NCI-H146 treated with DMSO at 0.1 percent for 48 hours (cell line): Measurements from ENCODE around the gene ARMCX5.

Experiments used
- DNase-seq: peaks from one replicate; lab custom pipeline; 2025; ENCODE audit not compliant: unreplicated experiment; lab: John Stamatoyannopoulos, UW

The ARMCX5 gene

GRCh38 chrX:102599084-102599950 lies at the start of gene ARMCX5:
TSS of gene ARMCX5 (plus strand) at chrX:102599515. CDS start at chrX:102602142, 2,627 bp downstream.
- peak; percentile 79 for DNase-seq

DNA sequence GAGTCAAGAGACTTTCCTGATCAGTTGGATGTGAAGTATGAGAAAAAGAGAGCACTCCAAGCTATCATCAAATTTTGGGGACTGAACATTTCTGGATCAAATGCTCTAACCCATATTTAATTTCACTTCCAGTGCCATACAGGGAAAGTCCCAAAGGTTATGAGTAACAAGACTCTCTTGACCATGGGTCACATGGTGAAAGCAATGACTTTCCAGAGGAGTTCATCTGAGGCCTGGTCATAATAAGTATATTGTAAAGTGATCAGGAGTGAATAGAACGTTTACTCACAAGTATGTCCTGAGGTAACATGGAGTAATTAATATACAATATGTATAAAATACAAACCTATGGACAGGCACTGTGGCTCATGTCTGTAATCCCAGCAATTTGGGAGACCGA lies 40.7 kb upstream of the ARMCX5 start:
- DNase-seq: no peak

GRCh38 chrX:102560423-102561068 lies 38.8 kb upstream of the ARMCX5 start:
- no peak for DNase-seq

DNA sequence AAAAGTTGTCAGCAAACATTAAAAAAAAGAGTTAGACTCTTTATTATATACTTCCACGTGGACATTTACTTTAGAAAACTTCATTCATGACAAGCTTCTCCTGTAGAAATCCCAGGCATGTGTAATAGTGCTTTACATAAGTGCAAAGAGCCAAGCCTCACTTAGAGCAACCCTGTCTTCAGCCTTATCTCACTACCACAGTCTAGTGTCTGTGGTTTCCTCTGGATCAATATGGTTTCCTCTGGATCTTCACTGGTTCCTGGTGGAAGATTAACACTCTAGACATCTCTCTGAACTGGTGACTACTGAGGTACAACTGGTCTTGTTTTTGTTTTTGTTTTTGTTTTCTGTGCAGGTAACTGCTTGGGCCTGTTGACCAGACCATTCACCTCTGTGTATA lies 18.4 kb upstream of the ARMCX5 start:
- DNase-seq: no peak

GRCh38 chrX:102593367-102593766 lies 5.9 kb upstream of the ARMCX5 start:
- no peak for DNase-seq

DNA sequence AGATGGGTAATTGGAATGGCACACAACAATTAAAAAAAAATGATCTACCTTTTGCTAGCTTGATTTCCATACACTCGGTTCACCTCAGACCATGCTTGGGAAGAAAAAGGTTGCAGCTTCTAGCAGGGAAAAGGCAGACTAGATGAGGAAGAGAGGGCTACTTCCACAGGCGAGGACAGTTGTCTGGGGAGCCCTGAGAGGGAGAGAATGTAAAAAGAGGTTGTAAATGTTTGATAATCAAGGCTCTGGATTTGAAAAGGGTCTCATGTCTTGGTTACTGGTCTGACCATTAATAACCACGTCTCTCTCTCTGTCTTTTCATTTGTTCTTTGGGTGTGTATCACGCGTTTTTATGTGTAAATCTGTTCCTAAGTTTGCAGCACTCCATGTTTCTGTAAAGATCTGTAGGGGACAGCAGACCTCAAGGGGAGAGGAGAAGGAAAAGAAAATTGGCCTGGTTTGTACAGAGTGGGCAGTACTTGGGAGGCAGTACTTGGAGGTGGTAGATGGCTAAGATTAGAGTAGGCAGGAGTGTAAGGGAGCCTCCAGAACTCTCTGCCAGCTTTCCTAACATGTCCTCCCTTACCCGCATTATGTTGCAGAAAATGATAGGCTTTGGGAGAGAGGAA lies 750 bp downstream of the ARMCX5 start:
- DNase-seq: peak; percentile 11

- DNase-seq: no peak
These were observed 5.0 kb downstream of the ARMCX5 start for GRCh38 chrX:102604327-102604726.

DNA sequence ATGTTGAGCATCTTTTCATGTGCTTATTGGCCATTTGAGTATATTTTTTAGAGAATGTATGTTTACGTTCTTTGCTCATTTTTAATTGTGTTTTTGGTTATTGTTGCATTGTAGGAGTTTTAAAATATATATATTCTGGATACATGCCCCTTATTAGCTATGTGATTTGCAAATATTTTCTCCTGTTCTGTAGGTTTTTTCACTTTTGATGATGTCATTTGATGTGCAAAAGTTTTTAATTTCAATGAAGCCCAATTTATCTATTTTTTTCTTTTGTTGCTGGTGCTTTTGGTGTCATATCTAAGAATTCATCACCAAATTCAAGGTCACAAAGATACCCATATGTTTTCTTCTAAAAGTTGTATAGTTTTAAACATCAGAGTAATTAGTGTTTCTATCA lies 6.8 kb downstream of the ARMCX5 start:
- DNase-seq: no peak

DNA sequence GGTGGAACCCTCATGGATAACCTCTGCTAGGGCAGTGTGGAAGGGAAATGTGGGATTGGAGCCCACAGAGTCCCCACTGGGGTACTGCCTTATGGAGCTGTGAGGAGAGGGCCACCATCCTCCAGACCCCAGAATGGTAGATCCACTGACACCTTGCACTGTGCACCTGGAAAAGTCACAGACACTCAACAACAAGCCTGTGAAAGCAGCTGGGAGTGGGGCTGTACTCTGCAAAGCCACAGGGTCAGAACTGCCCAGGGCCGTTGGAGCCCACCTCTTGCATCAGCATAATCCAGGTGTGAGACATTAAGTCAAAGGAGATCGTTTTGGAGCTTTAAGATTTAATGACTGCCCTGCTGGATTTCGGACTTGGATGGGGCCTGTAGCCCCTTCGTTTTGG lies 11.6 kb downstream of the ARMCX5 start:
- no peak for DNase-seq

DNA sequence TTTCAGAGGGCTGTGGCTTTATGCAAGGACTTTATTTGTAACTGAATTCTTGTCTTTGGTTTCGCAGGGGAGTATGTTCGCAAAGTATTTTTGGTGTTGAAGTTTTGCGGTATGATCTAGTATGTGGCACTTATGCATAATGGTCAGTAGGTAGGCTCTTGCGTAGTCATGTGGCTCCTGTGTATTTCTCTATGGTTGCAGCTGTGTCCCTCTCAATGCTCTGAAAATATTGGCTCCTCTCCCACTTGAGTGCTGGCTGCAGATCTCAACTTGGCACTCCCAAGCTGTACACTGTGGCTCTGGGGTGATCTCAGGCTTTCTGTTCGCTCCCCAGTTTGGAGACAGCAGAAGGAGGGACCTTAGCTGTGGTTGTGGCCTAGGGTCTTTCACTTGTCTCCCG lies 24.8 kb downstream of the ARMCX5 start:
- no peak for DNase-seq

GRCh38 chrX:102627640-102628039 lies 28.3 kb downstream of the ARMCX5 start:
- DNase-seq: no peak

GRCh38 chrX:102637561-102637960 lies 38.2 kb downstream of the ARMCX5 start:
- no peak for DNase-seq

GRCh38 chrX:102650903-102651241 lies 51.6 kb downstream of the ARMCX5 start:
- DNase-seq: no peak

DNA sequence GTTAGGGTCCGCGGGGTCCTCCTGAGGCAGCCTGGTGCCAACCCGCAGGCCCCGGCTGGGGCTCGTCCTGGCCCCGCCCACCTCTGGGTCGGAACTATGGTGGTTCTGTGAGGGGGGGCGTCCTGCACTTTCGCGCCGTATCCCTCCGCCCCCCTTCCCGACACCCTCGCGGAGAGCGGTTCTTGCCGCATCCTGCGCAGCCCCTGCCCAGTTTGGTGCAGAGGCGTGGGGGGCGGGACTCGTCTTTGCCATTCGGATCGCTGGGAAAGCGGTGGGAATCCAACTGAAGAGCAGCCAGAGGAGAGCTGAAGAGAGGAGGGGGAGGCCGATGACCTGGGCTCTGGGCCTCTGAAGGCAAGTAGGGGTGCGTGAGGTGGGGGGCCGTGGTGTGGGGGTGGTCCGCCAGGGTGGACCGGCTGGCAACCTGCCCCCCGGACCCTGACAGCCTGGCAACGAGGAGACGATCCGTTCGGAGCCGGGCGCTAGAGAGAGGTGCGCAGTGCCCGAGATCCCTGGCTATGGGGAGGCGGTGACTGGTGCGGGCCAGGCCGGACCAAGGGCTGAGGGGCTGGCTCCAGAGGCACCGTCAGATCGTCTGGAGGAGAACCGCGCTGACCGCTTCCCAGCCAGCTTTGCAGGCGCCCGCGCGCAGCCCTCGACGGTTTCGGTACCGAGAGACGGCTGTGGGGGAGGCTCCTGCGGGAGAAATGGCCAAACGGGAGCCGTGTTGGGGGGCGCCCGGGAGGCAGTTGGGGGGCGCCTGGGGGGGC lies 52.1 kb downstream of the ARMCX5 start, which contains the start of gene GPRASP1:
GPRASP1 (plus strand) TSS at position 242 of the 770 bp plus-strand sequence. CDS start 2,431 bp downstream, outside the sequence.
- peak; percentile 9 for DNase-seq

DNA sequence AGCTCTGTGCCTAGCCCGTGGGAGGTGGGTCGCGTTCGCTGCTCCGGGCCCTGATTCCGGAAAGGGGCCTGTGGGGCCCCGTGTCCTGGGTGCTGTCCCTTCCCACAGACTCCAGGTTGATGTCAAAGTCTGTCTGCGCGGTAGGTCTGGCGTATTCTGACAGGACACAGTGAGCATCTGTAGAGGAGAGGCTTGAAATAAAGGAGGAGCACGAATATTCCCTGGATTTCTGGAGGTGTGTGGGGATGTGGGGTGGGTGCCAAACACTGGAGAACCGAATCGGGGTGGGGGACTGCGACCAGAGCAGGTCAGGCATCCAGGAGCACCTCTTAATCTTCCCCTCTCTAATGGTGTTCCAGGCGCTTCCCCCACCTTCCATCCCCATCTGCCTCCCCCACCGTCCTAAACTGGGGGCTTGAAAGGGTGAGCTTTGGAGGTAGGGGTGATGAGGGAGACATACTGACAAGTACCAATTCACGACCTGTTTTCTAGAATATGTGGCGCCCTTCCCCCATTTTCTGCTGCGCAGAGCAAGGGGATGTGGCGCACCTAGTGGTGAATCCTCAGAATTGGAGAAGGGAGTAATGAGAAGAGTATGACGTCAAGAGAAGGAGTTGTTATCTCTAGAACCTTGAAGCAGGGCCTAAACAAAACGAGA lies 52.8 kb downstream of the ARMCX5 start:
- no peak for DNase-seq
